Trophoblast cell (in vitro differentiated cells and primary cell): ENCODE results near the gene DOCK3.

Source experiments
- DNase-seq, 2 donors: peaks; one replicate each; pipeline ENCODE4 v3.0.0-alpha.2; 2016
- H2AFZ ChIP-seq: 2 replicates; pipeline ENCODE4 v1.6.1; 2013; ENCODE audit warnings: low read length, moderate library complexity, mild to moderate bottlenecking; ENCODE audit not compliant: insufficient read depth, poor library complexity
- H2AK5ac ChIP-seq: 2 replicates; pipeline ENCODE4 v1.6.1; 2013; ENCODE audit warnings: mild to moderate bottlenecking, low read length
- H2BK120ac ChIP-seq: 2 replicates; pipeline ENCODE4 v1.6.1; 2013; ENCODE audit warnings: low read length, mild to moderate bottlenecking, moderate library complexity; ENCODE audit not compliant: insufficient read depth, poor library complexity
- H2BK12ac ChIP-seq: 2 replicates; pipeline ENCODE4 v1.6.1; 2013; ENCODE audit warnings: mild to moderate bottlenecking, low read length, moderate library complexity
- H2BK5ac ChIP-seq: 2 replicates; pipeline ENCODE4 v1.6.1; 2013; ENCODE audit warnings: low read length, low read depth, moderate library complexity, mild to moderate bottlenecking; ENCODE audit not compliant: poor library complexity
- H3K14ac ChIP-seq: 2 replicates; pipeline ENCODE4 v1.6.1; 2013; ENCODE audit warnings: mild to moderate bottlenecking, low read length
- H3K18ac ChIP-seq: 2 replicates; pipeline ENCODE4 v1.6.1; 2013; ENCODE audit warnings: mild to moderate bottlenecking, low read length
- H3K23ac ChIP-seq: 2 replicates; pipeline ENCODE4 v1.6.1; 2013; ENCODE audit warnings: low read length
- H3K27ac ChIP-seq: 2 replicates; pipeline ENCODE4 v1.5.1; 2013; ENCODE audit warnings: low read depth, mild to moderate bottlenecking, inconsistent platforms, low read length, moderate library complexity
- H3K27me3 ChIP-seq: 2 replicates; pipeline ENCODE4 v1.6.1; 2013; ENCODE audit warnings: inconsistent platforms, mild to moderate bottlenecking, low read length, moderate library complexity; ENCODE audit not compliant: insufficient read depth
- H3K36me3 ChIP-seq, 2 experiments: 1 replicate in 1 of 2; 2 replicates in 1 of 2; pipeline ENCODE4 v1.6.1; 2013; ENCODE audit warnings: low read length in 2 of 2, mild to moderate bottlenecking in 2 of 2, moderate library complexity in 1 of 2; ENCODE audit not compliant: insufficient read depth in 2 of 2, control insufficient read depth in 1 of 2
- H3K4ac ChIP-seq: 2 replicates; pipeline ENCODE4 v1.6.1; 2013; ENCODE audit warnings: low read depth, mild to moderate bottlenecking, low read length, moderate library complexity
- H3K4me1 ChIP-seq, 2 experiments: 1 replicate in 1 of 2; 2 replicates in 1 of 2; pipeline ENCODE4 v1.6.1; 2013; ENCODE audit warnings: low read length in 2 of 2, mild to moderate bottlenecking in 2 of 2, moderate library complexity in 1 of 2; ENCODE audit not compliant: insufficient read depth in 2 of 2, control insufficient read depth in 1 of 2
- H3K4me2 ChIP-seq: 2 replicates; pipeline ENCODE4 v1.6.1; 2013; ENCODE audit warnings: inconsistent platforms, mild to moderate bottlenecking, low read length, moderate library complexity
- H3K4me3 ChIP-seq: 2 replicates; pipeline ENCODE4 v1.5.1; 2013; ENCODE audit warnings: mild to moderate bottlenecking, low read depth, low read length, inconsistent platforms
- H3K79me1 ChIP-seq: one replicate; pipeline ENCODE4 v1.6.1; 2013; ENCODE audit warnings: low read length
- H3K79me2 ChIP-seq: 2 replicates; pipeline ENCODE4 v1.6.1; 2013; ENCODE audit warnings: low read length, mild to moderate bottlenecking; ENCODE audit not compliant: control insufficient read depth, insufficient read depth, poor library complexity
- H3K9ac ChIP-seq: 2 replicates; pipeline ENCODE4 v1.6.1; 2013; ENCODE audit warnings: mild to moderate bottlenecking, low read length
- H3K9me3 ChIP-seq: 2 replicates; pipeline ENCODE4 v1.6.1; 2013; ENCODE audit warnings: low read depth, mild to moderate bottlenecking, control low read depth, inconsistent platforms, low read length; ENCODE audit not compliant: insufficient read depth
- H4K12ac ChIP-seq: 2 replicates; pipeline ENCODE4 v1.6.1; 2013; ENCODE audit warnings: low read depth, mild to moderate bottlenecking, low read length, moderate library complexity
- H4K8ac ChIP-seq: 2 replicates; pipeline ENCODE4 v1.6.1; 2013; ENCODE audit warnings: low read depth, mild to moderate bottlenecking, low read length, moderate library complexity
- H4K91ac ChIP-seq: one replicate; pipeline ENCODE4 v1.6.1; 2013; ENCODE audit warnings: low read depth, mild to moderate bottlenecking, low read length, moderate library complexity
- WGBS: extraction: QIAGEN DNeasy Blood & Tissue Kit; methylation state at CpG from one replicate; pipeline ENCODE4 v1.1.7; 2013; ENCODE audit warnings: missing lambda C conversion rate; ENCODE audit not compliant: insufficient read length, insufficient coverage; ENCODE audit errors: extremely low coverage; 5-methylcytosine and 5-hydroxymethylcytosine counted together

Gene DOCK3

GRCh38 chr3:51031666-51032065, 356.9 kb downstream of the DOCK3 start:
- Histone ChIP-seq H4K12ac (no peak overlapping the region), H3K4ac (no peak overlapping the region), H3K4me1 (no peaks in the 10 kb centered on the region), H3K9ac (no peak overlapping the region), H4K91ac (no peak overlapping the region), H3K18ac (no peak overlapping the region), H3K4me2 (no peak overlapping the region), H2BK12ac (no peak overlapping the region), H3K9me3 (peaks cover 2% of the 10 kb centered on the region), H3K27ac (no peak overlapping the region), H3K4me3 (no peak overlapping the region), H3K23ac (no peak overlapping the region), H2BK120ac (no peak overlapping the region), H3K27me3 (no peaks in the 10 kb centered on the region), H2AK5ac (no peak overlapping the region), H3K79me2 (no peaks in the 10 kb centered on the region), H3K36me3 (no peaks in the 10 kb centered on the region), H4K8ac (no peak overlapping the region), H2BK5ac (no peak overlapping the region), H3K14ac (no peak overlapping the region), H3K79me1 (no peaks in the 10 kb centered on the region), H2AFZ (no peak overlapping the region)
- DNase-seq: peak; percentile 64 to 87
- no CpG with 5 or more reads among the region's 3 CpGs for WGBS

DNA sequence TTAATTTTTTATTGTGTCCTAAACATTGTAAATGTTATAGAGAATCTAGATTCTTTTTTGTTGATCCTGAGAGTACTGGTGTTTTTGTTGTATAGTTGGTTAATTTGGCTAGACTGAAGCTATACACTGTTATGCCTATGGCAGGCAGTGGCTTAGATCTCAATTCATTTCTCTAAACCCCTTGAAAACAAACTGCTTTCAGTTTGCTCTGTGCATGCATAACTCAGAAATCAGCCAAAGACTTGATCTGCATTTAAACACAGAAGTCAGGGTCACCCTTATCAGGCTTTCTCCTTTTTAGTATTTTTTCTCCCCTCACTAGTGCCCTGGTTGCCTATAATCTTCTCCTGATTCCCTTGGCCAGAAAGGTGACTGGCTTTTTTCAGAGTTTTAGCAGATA, 360.9 kb downstream of the DOCK3 start:
- Histone ChIP-seq H2BK5ac (no peak overlapping the region), H4K91ac (no peak overlapping the region), H3K36me3 (no peaks in the 10 kb centered on the region), H3K4me3 (no peak overlapping the region), H3K4me1 (no peaks in the 10 kb centered on the region), H2AK5ac (no peak overlapping the region), H3K27me3 (no peaks in the 10 kb centered on the region), H2BK12ac (no peak overlapping the region), H3K18ac (no peak overlapping the region), H4K12ac (no peak overlapping the region), H3K4me2 (no peak overlapping the region), H3K23ac (no peak overlapping the region), H3K79me2 (no peaks in the 10 kb centered on the region), H3K4ac (no peak overlapping the region), H4K8ac (no peak overlapping the region), H3K9me3 (no peaks in the 10 kb centered on the region), H2BK120ac (no peak overlapping the region), H3K79me1 (no peaks in the 10 kb centered on the region), H3K14ac (no peak overlapping the region), H2AFZ (no peak overlapping the region), H3K27ac (no peak overlapping the region), H3K9ac (no peak overlapping the region)
- DNase-seq: no peak

- H2AK5ac ChIP-seq: no peak overlapping the region
- H3K4me1 ChIP-seq: no peaks in the 10 kb centered on the region
- no peak overlapping the region for H3K18ac ChIP-seq
- no peak overlapping the region for H2BK12ac ChIP-seq
- no peak overlapping the region for H2BK5ac ChIP-seq
- no peak overlapping the region for H3K14ac ChIP-seq
- no peak overlapping the region for H4K12ac ChIP-seq
- H3K36me3 ChIP-seq: no peaks in the 10 kb centered on the region
- H4K91ac ChIP-seq: no peak overlapping the region
- H3K23ac ChIP-seq: no peak overlapping the region
- no peak overlapping the region for H3K4me3 ChIP-seq
- DNase-seq: no peak
- H3K27ac ChIP-seq: no peak overlapping the region
- H3K79me1 ChIP-seq: no peaks in the 10 kb centered on the region
- H3K27me3 ChIP-seq: no peaks in the 10 kb centered on the region
- H3K9ac ChIP-seq: no peak overlapping the region
- no peaks in the 10 kb centered on the region for H3K79me2 ChIP-seq
- H4K8ac ChIP-seq: no peak overlapping the region
- H3K9me3 ChIP-seq: no peaks in the 10 kb centered on the region
- no CpG with 5 or more reads among the region's 1 CpG for WGBS
- no peak overlapping the region for H3K4me2 ChIP-seq
- H2AFZ ChIP-seq: no peak overlapping the region
- H2BK120ac ChIP-seq: no peak overlapping the region
- no peak overlapping the region for H3K4ac ChIP-seq
These were observed 370.3 kb downstream of the DOCK3 start for GRCh38 chr3:51044982-51045381.

- no CpG with 5 or more reads among the region's 1 CpG for WGBS
These were observed 377.8 kb downstream of the DOCK3 start for GRCh38 chr3:51052562-51052961.

More at GRCh38 chr3:51052562-51052961, 377.8 kb downstream of the DOCK3 start:
- Histone ChIP-seq H2AFZ (no peak overlapping the region), H3K18ac (no peak overlapping the region), H2AK5ac (no peak overlapping the region), H2BK120ac (no peak overlapping the region), H3K4ac (no peak overlapping the region), H3K4me1 (no peaks in the 10 kb centered on the region), H3K14ac (no peak overlapping the region), H3K9me3 (no peaks in the 10 kb centered on the region), H3K79me2 (no peaks in the 10 kb centered on the region), H2BK5ac (no peak overlapping the region), H4K91ac (no peak overlapping the region), H3K36me3 (no peaks in the 10 kb centered on the region), H4K8ac (no peak overlapping the region), H3K9ac (no peak overlapping the region), H3K27me3 (no peaks in the 10 kb centered on the region), H3K79me1 (no peaks in the 10 kb centered on the region), H4K12ac (no peak overlapping the region), H3K4me3 (no peak overlapping the region), H3K23ac (no peak overlapping the region), H2BK12ac (no peak overlapping the region), H3K4me2 (no peak overlapping the region), H3K27ac (no peak overlapping the region)
- no peak for DNase-seq
